ENCODE data around the gene CLCN1.

DNA sequence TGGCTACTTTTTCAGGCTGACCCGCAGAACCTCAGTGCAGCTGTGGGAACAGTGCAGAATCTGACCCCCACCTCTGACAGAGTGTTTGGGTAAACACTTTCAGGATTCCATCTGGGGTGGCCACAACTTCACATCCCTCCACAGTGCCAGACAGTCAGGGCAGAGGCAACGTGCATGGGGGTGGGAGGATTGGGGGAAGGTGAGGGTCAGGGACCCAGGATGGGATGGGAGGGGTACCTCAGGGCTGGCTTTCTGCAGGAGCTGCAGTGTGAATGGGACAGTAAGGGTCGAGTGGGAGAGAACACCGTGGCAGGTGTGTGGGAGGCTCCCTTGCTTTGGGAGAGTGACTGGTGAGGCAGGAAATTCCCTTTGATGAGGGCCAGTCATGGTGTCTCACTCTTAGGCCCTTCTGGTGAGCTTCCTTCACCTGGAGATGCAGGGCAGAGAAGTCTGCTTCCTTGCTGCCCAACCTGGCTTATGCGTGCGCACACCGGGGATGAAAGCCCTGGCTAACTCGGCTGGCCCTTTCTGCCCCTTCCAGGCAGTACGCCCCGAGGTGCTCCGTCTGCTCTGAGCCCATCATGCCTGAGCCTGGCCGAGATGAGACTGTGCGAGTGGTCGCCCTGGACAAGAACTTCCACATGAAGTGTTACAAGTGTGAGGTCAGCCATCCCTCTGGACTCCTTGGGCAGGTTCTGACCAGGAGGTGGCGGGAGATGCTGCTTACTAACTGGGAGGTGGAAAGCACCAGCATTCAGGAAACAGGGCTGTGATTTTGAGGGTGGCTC is 73.6 kb downstream of the CLCN1 start:
- TF ChIP-seq, protein P1, sequence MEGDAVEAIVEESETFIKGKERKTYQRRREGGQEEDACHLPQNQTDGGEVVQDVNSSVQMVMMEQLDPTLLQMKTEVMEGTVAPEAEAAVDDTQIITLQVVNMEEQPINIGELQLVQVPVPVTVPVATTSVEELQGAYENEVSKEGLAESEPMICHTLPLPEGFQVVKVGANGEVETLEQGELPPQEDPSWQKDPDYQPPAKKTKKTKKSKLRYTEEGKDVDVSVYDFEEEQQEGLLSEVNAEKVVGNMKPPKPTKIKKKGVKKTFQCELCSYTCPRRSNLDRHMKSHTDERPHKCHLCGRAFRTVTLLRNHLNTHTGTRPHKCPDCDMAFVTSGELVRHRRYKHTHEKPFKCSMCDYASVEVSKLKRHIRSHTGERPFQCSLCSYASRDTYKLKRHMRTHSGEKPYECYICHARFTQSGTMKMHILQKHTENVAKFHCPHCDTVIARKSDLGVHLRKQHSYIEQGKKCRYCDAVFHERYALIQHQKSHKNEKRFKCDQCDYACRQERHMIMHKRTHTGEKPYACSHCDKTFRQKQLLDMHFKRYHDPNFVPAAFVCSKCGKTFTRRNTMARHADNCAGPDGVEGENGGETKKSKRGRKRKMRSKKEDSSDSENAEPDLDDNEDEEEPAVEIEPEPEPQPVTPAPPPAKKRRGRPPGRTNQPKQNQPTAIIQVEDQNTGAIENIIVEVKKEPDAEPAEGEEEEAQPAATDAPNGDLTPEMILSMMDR (IDR thresholded peaks at IDR 0.05) = no peak
- TF ChIP-seq POLR2AphosphoS5 (IDR thresholded peaks at IDR 0.05; ENCODE audit: insufficient read depth in 1 of 2, low read depth in 1 of 2) (no peak), POLR2A (IDR thresholded peaks at IDR 0.05) (no peak)

All from vagina (tissue), 2 donors.